Neuronal stem cell (in vitro differentiated cells): Measurements from ENCODE around the gene ZBTB42.

Experiments used
- DNase-seq: peaks from one replicate; pipeline ENCODE4 v3.0.0-alpha.2; 2013; ENCODE audit warnings: low spot score
- H2AFZ ChIP-seq: one replicate; pipeline ENCODE4 v1.6.1; 2013; ENCODE audit warnings: mild to moderate bottlenecking, low read length, inconsistent platforms
- H2AK5ac ChIP-seq: 2 replicates; pipeline ENCODE4 v1.6.1; 2013; ENCODE audit warnings: low read depth, mild to moderate bottlenecking, inconsistent platforms, low read length, moderate library complexity, mixed read lengths
- H2BK120ac ChIP-seq: 2 replicates; pipeline ENCODE4 v1.6.1; 2013; ENCODE audit warnings: low read depth, mild to moderate bottlenecking, inconsistent platforms, low read length, moderate library complexity, mixed read lengths
- H2BK12ac ChIP-seq: one replicate; pipeline ENCODE4 v1.6.1; 2013; ENCODE audit warnings: low read length, inconsistent platforms
- H2BK15ac ChIP-seq: 2 replicates; pipeline ENCODE4 v1.6.1; 2013; ENCODE audit warnings: mild to moderate bottlenecking, low read length, inconsistent platforms, mixed read lengths
- H2BK5ac ChIP-seq: one replicate; pipeline ENCODE4 v1.6.1; 2013; ENCODE audit warnings: inconsistent platforms, mild to moderate bottlenecking, low read length, moderate library complexity
- H3K14ac ChIP-seq: one replicate; pipeline ENCODE4 v1.6.1; 2013; ENCODE audit warnings: low read length, inconsistent platforms
- H3K18ac ChIP-seq: 2 replicates; pipeline ENCODE4 v1.6.1; 2013; ENCODE audit warnings: low read length, inconsistent platforms
- H3K23ac ChIP-seq: 2 replicates; pipeline ENCODE4 v1.6.1; 2013; ENCODE audit warnings: low read depth, mild to moderate bottlenecking, mixed read lengths, low read length, inconsistent platforms; ENCODE audit not compliant: poor library complexity
- H3K27ac ChIP-seq: replicated peaks from 3 replicates; pipeline ENCODE4 v1.5.1; 2013; ENCODE audit warnings: low read length, inconsistent platforms
- H3K27me3 ChIP-seq, 3 experiments: 2 replicates each; pipeline ENCODE4 v1.6.1; 2013; ENCODE audit warnings: low read length in 3 of 3, mild to moderate bottlenecking in 2 of 3, inconsistent platforms in 1 of 3, low read depth in 1 of 3, mixed read lengths in 1 of 3, moderate library complexity in 1 of 3; ENCODE audit not compliant: control insufficient read depth in 3 of 3, insufficient read depth in 3 of 3
- H3K36me3 ChIP-seq, 2 donors: replicated peaks in 1 of 2; 2 replicates each; pipeline ENCODE4 v1.6.1; 2013; ENCODE audit warnings: low read length in 2 of 2; ENCODE audit not compliant: control insufficient read depth in 2 of 2, insufficient read depth in 2 of 2
- H3K4ac ChIP-seq: 2 replicates; pipeline ENCODE4 v1.6.1; 2013; ENCODE audit warnings: inconsistent platforms, mild to moderate bottlenecking, low read length, moderate library complexity
- H3K4me1 ChIP-seq, 2 donors: 1 replicate in 1 of 2; 2 replicates in 1 of 2; pipeline ENCODE4 v1.6.1; 2013; ENCODE audit warnings: low read length in 2 of 2, low read depth in 1 of 2; ENCODE audit not compliant: control insufficient read depth in 2 of 2, insufficient read depth in 1 of 2
- H3K4me2 ChIP-seq: one replicate; pipeline ENCODE4 v1.6.1; 2013; ENCODE audit warnings: mild to moderate bottlenecking, low read length, inconsistent platforms; ENCODE audit not compliant: insufficient read depth, poor library complexity, severe bottlenecking
- H3K4me3 ChIP-seq, 2 donors: 2 replicates each; pipeline ENCODE4 v1.5.1; 2013; ENCODE audit warnings: low read length in 2 of 2, mild to moderate bottlenecking in 2 of 2, inconsistent platforms in 1 of 2, moderate library complexity in 1 of 2
- H3K79me1 ChIP-seq: one replicate; pipeline ENCODE4 v1.6.1; 2013; ENCODE audit warnings: low read depth, mild to moderate bottlenecking, inconsistent platforms, low read length, moderate library complexity
- H3K9ac ChIP-seq: one replicate; pipeline ENCODE4 v1.6.1; 2013; ENCODE audit warnings: mild to moderate bottlenecking, low read depth, low read length, inconsistent platforms; ENCODE audit not compliant: poor library complexity
- H3K9me3 ChIP-seq, 2 donors: replicated peaks in 1 of 2; 2 replicates each; pipeline versions ENCODE3 to v1.6.1; 2013; ENCODE audit warnings: low read length in 2 of 2, mild to moderate bottlenecking in 2 of 2, inconsistent platforms in 1 of 2, low read depth in 1 of 2, mixed read lengths in 1 of 2, moderate library complexity in 1 of 2; ENCODE audit not compliant: control insufficient read depth in 2 of 2, insufficient read depth in 1 of 2
- H4K8ac ChIP-seq: one replicate; pipeline ENCODE4 v1.6.1; 2013; ENCODE audit warnings: low read depth, mild to moderate bottlenecking, inconsistent platforms, low read length, moderate library complexity
- H4K91ac ChIP-seq: one replicate; pipeline ENCODE4 v1.6.1; 2013; ENCODE audit warnings: low read length, low read depth, mild to moderate bottlenecking, inconsistent platforms; ENCODE audit not compliant: poor library complexity
- WGBS, 2 donors: extraction: QIAGEN DNeasy Blood & Tissue Kit; methylation state at CpG; one replicate each; pipeline ENCODE4 v1.1.7; 2013; ENCODE audit warnings: missing lambda C conversion rate in 2 of 2, mixed read lengths in 1 of 2; ENCODE audit not compliant: insufficient read length in 2 of 2, insufficient replicate concordance in 1 of 2; ENCODE audit errors: extremely low coverage in 2 of 2; 5-methylcytosine and 5-hydroxymethylcytosine counted together

The ZBTB42 gene

GRCh38 chr14:104769324-104770071, 31.4 kb upstream of the ZBTB42 start:
- no CpG with 5 or more reads among the region's 18 CpGs for WGBS, 2 donors
- no peak for DNase-seq

DNA sequence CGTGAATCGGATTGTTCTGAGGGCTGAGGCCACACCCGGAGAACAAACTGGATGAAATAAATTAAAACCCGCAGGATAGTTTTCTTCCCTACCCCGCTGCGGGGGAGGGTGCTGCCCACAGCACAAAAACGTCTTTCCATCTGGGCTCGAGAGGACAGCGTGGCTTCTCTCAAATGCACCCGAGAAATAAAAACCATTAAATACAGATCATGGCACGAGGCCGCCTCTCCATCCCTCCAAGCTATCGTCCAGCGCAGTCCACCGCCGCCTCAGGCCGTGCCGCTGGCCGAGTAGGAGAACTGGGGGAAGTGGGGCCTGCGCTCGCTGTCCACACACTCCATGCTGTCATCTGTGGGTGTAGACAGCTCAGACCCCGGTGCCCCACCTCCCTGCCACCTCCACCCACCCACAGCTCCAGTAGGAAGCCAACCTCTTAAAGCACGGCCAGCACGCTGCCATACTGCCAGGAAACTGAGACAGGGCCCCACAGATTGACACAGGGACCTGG, 30.8 kb upstream of the ZBTB42 start:
- H2BK120ac ChIP-seq: no peak overlapping the region
- H2BK12ac ChIP-seq: no peak overlapping the region
- H3K4me2 ChIP-seq: no peak overlapping the region
- no CpG with 5 or more reads among the region's 24 CpGs for WGBS, 2 donors
- no peak overlapping the region for H2BK5ac ChIP-seq
- peaks cover 13 to 20% of the 10 kb centered on the region in 2 donors for H3K9me3 ChIP-seq
- DNase-seq: no peak
- peak overlapping the region; percentile 70 for H3K9ac ChIP-seq
- H3K18ac ChIP-seq: no peak overlapping the region
- H2AFZ ChIP-seq: no peak overlapping the region
- no peak overlapping the region for H2AK5ac ChIP-seq
- no peaks in the 10 kb centered on the region for H3K27me3 ChIP-seq
- H3K4me1 ChIP-seq: peaks cover 5 to 13% of the 10 kb centered on the region in 2 donors
- H3K36me3 ChIP-seq: peaks cover 32 to 61% of the 10 kb centered on the region in 2 donors
- no peak overlapping the region for H4K91ac ChIP-seq
- no peak overlapping the region for H3K27ac ChIP-seq
- no peak overlapping the region for H3K14ac ChIP-seq
- no peak overlapping the region for H4K8ac ChIP-seq
- H3K4ac ChIP-seq: no peak overlapping the region
- H3K4me3 ChIP-seq: no peak overlapping the region
- peaks cover 10% of the 10 kb centered on the region for H3K79me1 ChIP-seq
- no peak overlapping the region for H2BK15ac ChIP-seq
- H3K23ac ChIP-seq: no peak overlapping the region

More at GRCh38 chr14:104769324-104770071, 31.4 kb upstream of the ZBTB42 start:
- no peaks in the 10 kb centered on the region for H3K27me3 ChIP-seq
- H3K18ac ChIP-seq: no peak overlapping the region
- no peak overlapping the region for H4K91ac ChIP-seq
- no peak overlapping the region for H2BK120ac ChIP-seq
- no peak overlapping the region for H4K8ac ChIP-seq
- peaks cover 13 to 20% of the 10 kb centered on the region in 2 donors for H3K9me3 ChIP-seq
- H3K79me1 ChIP-seq: peaks cover 10% of the 10 kb centered on the region
- H3K9ac ChIP-seq: peak overlapping the region; percentile 61
- H3K27ac ChIP-seq: no peak overlapping the region
- peaks cover 30 to 55% of the 10 kb centered on the region in 2 donors for H3K36me3 ChIP-seq
- H2AK5ac ChIP-seq: no peak overlapping the region
- H3K4me2 ChIP-seq: no peak overlapping the region
- no peak overlapping the region for H3K4me3 ChIP-seq
- no peak overlapping the region for H2BK15ac ChIP-seq
- H3K4me1 ChIP-seq: peaks cover 5 to 13% of the 10 kb centered on the region in 2 donors
- no peak overlapping the region for H2BK5ac ChIP-seq
- no peak overlapping the region for H2AFZ ChIP-seq
- H3K23ac ChIP-seq: peak overlapping the region; percentile 26
- no peak overlapping the region for H3K4ac ChIP-seq
- H2BK12ac ChIP-seq: no peak overlapping the region
- H3K14ac ChIP-seq: no peak overlapping the region

- Histone ChIP-seq H2BK5ac (no peak overlapping the region), H4K91ac (no peak overlapping the region), H3K36me3 (peaks cover 38 to 69% of the 10 kb centered on the region in 2 donors), H3K9ac (no peak overlapping the region), H2AFZ (no peak overlapping the region), H2BK12ac (no peak overlapping the region), H3K23ac (peak overlapping the region; percentile 80), H3K4ac (no peak overlapping the region), H3K18ac (no peak overlapping the region), H3K9me3 (peaks cover 13 to 18% of the 10 kb centered on the region in 2 donors), H4K8ac (no peak overlapping the region), H2AK5ac (no peak overlapping the region), H3K27ac (no peak overlapping the region), H2BK15ac (no peak overlapping the region), H3K14ac (no peak overlapping the region), H3K4me2 (no peak overlapping the region), H3K4me3 (no peak overlapping the region), H3K27me3 (no peaks in the 10 kb centered on the region), H3K79me1 (peaks cover 10% of the 10 kb centered on the region), H2BK120ac (no peak overlapping the region), H3K4me1 (peaks cover 5 to 13% of the 10 kb centered on the region in 2 donors)
- no CpG with 5 or more reads among the region's 5 CpGs for WGBS, 2 donors
- DNase-seq: no peak
Observed at GRCh38 chr14:104770851-104771272, 30.0 kb upstream of the ZBTB42 start.

- Histone ChIP-seq H3K14ac (no peak overlapping the region), H2BK15ac (no peak overlapping the region), H3K4me1 (peaks cover 5 to 13% of the 10 kb centered on the region in 2 donors), H3K27me3 (no peaks in the 10 kb centered on the region), H3K27ac (no peak overlapping the region), H4K91ac (no peak overlapping the region), H3K9me3 (peaks cover 13 to 14% of the 10 kb centered on the region in 2 donors), H2BK12ac (no peak overlapping the region), H2AFZ (no peak overlapping the region), H2BK5ac (no peak overlapping the region), H3K79me1 (peaks cover 10% of the 10 kb centered on the region), H2AK5ac (no peak overlapping the region), H3K36me3 (peaks cover 39 to 73% of the 10 kb centered on the region in 2 donors), H3K4me2 (no peak overlapping the region), H2BK120ac (no peak overlapping the region), H3K9ac (peak overlapping the region; percentile 60), H3K23ac (peak overlapping the region; percentile 80), H3K4me3 (peak overlapping the region in 1 of 2 donors; percentile 26), H3K4ac (no peak overlapping the region), H4K8ac (no peak overlapping the region), H3K18ac (peak overlapping the region; percentile 64)
- WGBS, 2 donors: no CpG with 5 or more reads among the region's 4 CpGs
- no peak for DNase-seq
Observed at GRCh38 chr14:104771374-104771773, 29.5 kb upstream of the ZBTB42 start.
